Small intestine (tissue), 7 donors: ENCODE results near the gene BTBD18. TPM values are rescaled to one million over a fixed set of nuclear protein-coding genes. Genes with fewer than 3 reads are reported as not detected.
"Not testable (repeated sequence)": the region's sequence is repeated elsewhere in the genome, so short reads cannot be mapped to it uniquely, and the experiment has no call there.

Experiments
- DNase-seq, 2 donors: peaks; one replicate each; pipeline versions ENCODE4 v3.0.0 to v3.0.0-alpha.2; 2013
- FAIRE-seq: peaks from 2 replicates; lab custom pipeline; 2012; peaks lifted over from hg19 to GRCh38; lab: Jason Lieb, UNC
- H3K27ac ChIP-seq, 3 donors: one replicate each; pipeline ENCODE4 v1.5.1; 2013; ENCODE audit warnings: low read length in 2 of 3, mild to moderate bottlenecking in 2 of 3, control low read depth in 1 of 3, inconsistent platforms in 1 of 3, low read depth in 1 of 3, moderate library complexity in 1 of 3
- H3K27me3 ChIP-seq, 3 donors: one replicate each; pipeline ENCODE4 v1.6.1; 2013; ENCODE audit warnings: low read length in 3 of 3, inconsistent platforms in 1 of 3; ENCODE audit not compliant: control insufficient read depth in 3 of 3, insufficient read depth in 3 of 3
- H3K36me3 ChIP-seq, 3 donors: one replicate each; pipeline ENCODE4 v1.6.1; 2013; ENCODE audit warnings: low read length in 3 of 3, inconsistent platforms in 1 of 3, low read depth in 1 of 3, mild to moderate bottlenecking in 1 of 3, moderate library complexity in 1 of 3; ENCODE audit not compliant: control insufficient read depth in 3 of 3, insufficient read depth in 2 of 3
- H3K4me1 ChIP-seq, 3 donors: one replicate each; pipeline ENCODE4 v1.6.1; 2013; ENCODE audit warnings: low read length in 2 of 3, inconsistent platforms in 1 of 3, low read depth in 1 of 3, mild to moderate bottlenecking in 1 of 3, moderate library complexity in 1 of 3; ENCODE audit not compliant: control insufficient read depth in 3 of 3, insufficient read depth in 2 of 3
- H3K4me3 ChIP-seq, 3 donors: one replicate each; pipeline ENCODE4 v1.5.1; 2013; ENCODE audit warnings: low read length in 3 of 3, control low read depth in 1 of 3, inconsistent platforms in 1 of 3, low read depth in 1 of 3, mild to moderate bottlenecking in 1 of 3, moderate library complexity in 1 of 3
- H3K9me3 ChIP-seq, 2 donors: one replicate each; pipeline ENCODE4 v1.6.1; 2013; ENCODE audit warnings: low read depth in 1 of 2, low read length in 1 of 2; ENCODE audit not compliant: control insufficient read depth in 2 of 2, insufficient read depth in 1 of 2
- WGBS, 3 donors: extraction: QIAGEN DNeasy Blood & Tissue Kit; methylation state at CpG; one replicate each; pipeline ENCODE4 v1.1.7; 2013; 5-methylcytosine and 5-hydroxymethylcytosine counted together
- polyA plus RNA-seq, 4 donors: library from polyadenylated mRNA; stranded (reverse) in 3 of 4; unstranded in 1 of 4; fragments of 200-250 nt in 3 of 4; fragments of 120-200 nt in 1 of 4; gene quantifications; one replicate each; pipeline versions ENCODE4 v1.2.1 to v1.2.3, GENCODE V29; 2013
- donor health status: healthy with polysubstance abuse.
- donor health status: control.
- donor health status: control.
- donor health status: Bipolar disorder and iron deficiency.
- donor health status: healthy.

BTBD18 gene
- polyA plus RNA-seq, 4 donors = 0.10 TPM; not detected in 3

DNA sequence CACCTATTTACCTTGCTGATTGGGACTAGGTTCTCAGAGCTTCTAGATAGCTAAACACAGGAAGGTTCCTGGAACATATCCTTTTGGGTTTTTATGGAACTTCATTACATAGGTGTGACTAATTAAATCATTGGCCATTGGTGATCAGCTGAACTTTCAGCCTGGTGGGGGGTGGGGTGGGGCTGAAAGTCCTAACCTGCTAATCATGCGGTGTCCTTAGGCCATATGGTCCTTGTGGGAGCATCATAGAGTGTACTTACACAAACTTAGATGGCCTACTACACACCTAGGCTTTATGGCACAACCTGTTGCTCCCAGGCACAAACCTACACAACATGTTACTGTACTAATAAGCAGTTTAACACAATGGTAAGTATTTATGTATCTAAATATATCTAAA is 19.0 kb downstream of the BTBD18 start:
- H3K4me3 ChIP-seq = no peak overlapping the region
- H3K27ac ChIP-seq = no peak overlapping the region
- peaks cover 0 to 34% (median 0%) of the 10 kb centered on the region in 3 donors for H3K36me3 ChIP-seq
- no peaks in the 10 kb centered on the region for H3K27me3 ChIP-seq
- WGBS, 3 donors = 47 to 98% (median 54%) methylated on average over 1 of the region's 1 CpG
- no peaks in the 10 kb centered on the region for H3K9me3 ChIP-seq
- H3K4me1 ChIP-seq = peaks cover 0 to 13% (median 0%) of the 10 kb centered on the region in 3 donors
- DNase-seq = peak in 1 of 2 donors; percentile 69
- no peak for FAIRE-seq

- H3K4me1 ChIP-seq = peaks cover 0 to 4% (median 0%) of the 10 kb centered on the region in 3 donors
- no peaks in the 10 kb centered on the region for H3K27me3 ChIP-seq
- DNase-seq (no peak), FAIRE-seq (no peak)
- H3K36me3 ChIP-seq = peaks cover 0 to 21% (median 0%) of the 10 kb centered on the region in 3 donors
- no peak overlapping the region for H3K27ac ChIP-seq
- H3K4me3 ChIP-seq = no peak overlapping the region
- no peaks in the 10 kb centered on the region for H3K9me3 ChIP-seq
- WGBS, 3 donors = 87 to 90% (median 88%) methylated on average over 7 of the region's 7 CpGs
Measured at GRCh38 chr11:57729479-57729878, 22.1 kb downstream of the BTBD18 start.

DNA sequence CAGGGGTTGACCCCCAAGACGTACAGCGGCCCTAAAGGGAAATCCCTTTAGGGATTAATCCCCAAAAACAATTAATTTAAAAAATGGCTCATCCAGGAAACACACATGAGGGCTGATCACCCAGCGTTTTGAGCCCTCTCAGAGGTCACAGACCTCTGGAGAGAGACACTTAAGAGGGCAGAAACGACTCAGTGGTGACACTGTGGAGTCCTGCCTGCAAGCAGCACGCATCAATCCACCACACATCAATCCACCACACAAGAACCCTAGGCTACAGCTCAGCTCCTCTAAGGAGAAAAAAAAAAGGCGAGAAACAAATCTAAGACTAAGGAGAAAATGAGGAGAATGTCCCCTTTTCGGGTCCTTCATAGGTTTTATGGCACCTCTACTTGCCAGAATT is 22.8 kb downstream of the BTBD18 start:
- WGBS, 3 donors = 61 to 63% (median 62%) methylated on average over 7 of the region's 7 CpGs

DNA sequence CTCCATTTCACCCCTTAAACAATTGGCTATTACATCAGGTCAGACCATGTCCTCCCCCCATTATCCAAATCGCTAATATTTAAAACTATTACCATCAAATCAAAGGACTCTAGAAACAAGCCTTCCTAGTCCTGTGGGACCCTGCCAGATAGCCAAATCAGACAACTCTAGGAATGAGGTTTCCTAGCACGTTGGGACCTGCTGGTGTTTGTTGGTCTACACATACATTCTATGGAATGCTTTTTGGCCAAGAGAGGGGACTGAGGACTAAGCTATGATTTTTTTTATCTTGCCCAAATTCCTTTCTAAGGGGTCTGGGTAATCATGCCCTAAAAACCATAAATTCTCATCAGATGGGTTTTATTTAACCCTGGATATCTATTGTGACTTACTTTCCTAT is 24.4 kb downstream of the BTBD18 start:
- H3K9me3 ChIP-seq = no peaks in the 10 kb centered on the region
- FAIRE-seq (no peak), DNase-seq (no peak)
- no peak overlapping the region for H3K4me3 ChIP-seq
- no peaks in the 10 kb centered on the region for H3K27me3 ChIP-seq
- peaks cover 0 to 4% (median 0%) of the 10 kb centered on the region in 3 donors for H3K4me1 ChIP-seq
- no peak overlapping the region for H3K27ac ChIP-seq
- 67 to 82% (median 74%) methylated on average over 2 of the region's 2 CpGs for WGBS, 3 donors
- H3K36me3 ChIP-seq = peaks cover 0 to 15% (median 2%) of the 10 kb centered on the region in 3 donors

More for the DNA sequence above, 22.8 kb downstream of the BTBD18 start:
- Histone ChIP-seq H3K9me3 (no peaks in the 10 kb centered on the region), H3K4me1 (peaks cover 0 to 4% (median 0%) of the 10 kb centered on the region in 3 donors), H3K27me3 (no peaks in the 10 kb centered on the region), H3K4me3 (no peak overlapping the region), H3K27ac (no peak overlapping the region), H3K36me3 (peaks cover 0 to 17% (median 2%) of the 10 kb centered on the region in 3 donors)
- no peak for DNase-seq
- no peak for FAIRE-seq

GRCh38 chr11:57716726-57717125 is 34.9 kb downstream of the BTBD18 start:
- H3K4me3 ChIP-seq, H3K27ac ChIP-seq, H3K27me3 ChIP-seq, H3K9me3 ChIP-seq, FAIRE-seq, DNase-seq: not testable (repeated sequence)
- 95 to 100% (median 98%) methylated on average over 6 to 34 of the region's 34 CpGs for WGBS, 3 donors
- Histone ChIP-seq H3K36me3 (peaks cover 0 to 17% (median 0%) of the 10 kb centered on the region in 3 donors), H3K4me1 (peaks cover 6 to 13% (median 7%) of the 10 kb centered on the region in 3 donors)

- DNase-seq = no peak
- WGBS, 3 donors = 76 to 85% (median 81%) methylated on average over 2 of the region's 2 CpGs
- peak overlapping the region in 2 of 3 donors; percentile 86 to 100 for H3K4me3 ChIP-seq
- no peaks in the 10 kb centered on the region for H3K27me3 ChIP-seq
- no peak overlapping the region for H3K27ac ChIP-seq
- peaks cover 0 to 3% of the 10 kb centered on the region in 2 donors for H3K9me3 ChIP-seq
- peaks cover 0 to 7% (median 0%) of the 10 kb centered on the region in 3 donors for H3K36me3 ChIP-seq
- no peak for FAIRE-seq
- peaks cover 8 to 19% (median 11%) of the 10 kb centered on the region in 3 donors for H3K4me1 ChIP-seq
Measured at GRCh38 chr11:57713835-57714234, 37.8 kb downstream of the BTBD18 start.

- 0 to 1% (median 0%) methylated on average over 52 to 53 of the region's 53 CpGs for WGBS, 3 donors
- peak within 1 kb of the TSS; percentile 87 to 100 (median 91) for H3K4me3 ChIP-seq
- no peaks in the 10 kb centered on the region for H3K27me3 ChIP-seq
- FAIRE-seq = peak; percentile 97
- H3K4me1 ChIP-seq = peaks cover 8 to 19% (median 11%) of the 10 kb centered on the region in 3 donors
- H3K9me3 ChIP-seq = no peaks in the 10 kb centered on the region
- H3K27ac ChIP-seq = peak within 1 kb of the TSS; percentile 80 to 94 (median 89)
- no peaks in the 10 kb centered on the region for H3K36me3 ChIP-seq
- DNase-seq = peak; percentile 97 to 99
Measured at GRCh38 chr11:57712256-57713150, 39.1 kb downstream of the BTBD18 start, which contains the start of gene TMX2. Gene TMX2, plus strand, starts transcription at chr11:57712593. Its CDS starts 26 bp downstream, at chr11:57712619.

- H3K4me1 ChIP-seq = peaks cover 8 to 19% (median 11%) of the 10 kb centered on the region in 3 donors
- no peak for FAIRE-seq
Measured at GRCh38 chr11:57711414-57712255, 40.0 kb downstream of the BTBD18 start, which contains the start of gene MED19. Gene MED19, minus strand, starts transcription at chr11:57712215. Its CDS starts 36 bp downstream, at chr11:57712179.

More at GRCh38 chr11:57711414-57712255, 40.0 kb downstream of the BTBD18 start, which contains the start of gene MED19:
- Histone ChIP-seq H3K36me3 (no peaks in the 10 kb centered on the region), H3K27ac (peak within 1 kb of the TSS; percentile 80 to 94 (median 89)), H3K4me3 (peak within 1 kb of the TSS; percentile 87 to 100 (median 91)), H3K9me3 (no peaks in the 10 kb centered on the region), H3K27me3 (no peaks in the 10 kb centered on the region)
- WGBS, 3 donors = 2 to 5% (median 3%) methylated on average over 44 to 51 of the region's 51 CpGs
- peak; percentile 94 for DNase-seq
